Fibroblast of lung (primary cell): Measurements from ENCODE around the gene NBEAL1.

Experiments
- CTCF ChIP-seq, 2 donors: IDR thresholded peaks in 1 of 2; conservative IDR thresholded peaks in 1 of 2; 1 replicate in 1 of 2; 2 replicates in 1 of 2; pipeline ENCODE4 v1.5.1; 2011 to 2012; ENCODE audit warnings: low read length in 2 of 2, control low read depth in 1 of 2, inconsistent platforms in 1 of 2, low read depth in 1 of 2, mild to moderate bottlenecking in 1 of 2
- EZH2 ChIP-seq: IDR thresholded peaks from 2 replicates; pipeline ENCODE4 v1.5.1; 2012; ENCODE audit warnings: low read length, control low read depth, mild to moderate bottlenecking; ENCODE audit errors: missing control alignments

- TF ChIP-seq CTCF (conservative IDR thresholded peaks at IDR 0.05 in 1 of 2, IDR thresholded peaks at IDR 0.05 in 1 of 2; ENCODE audit: low read depth in 1 of 2, low read length in 2 of 2): no peak
- no peak for TF ChIP-seq EZH2
These were observed 227.8 kb downstream of the NBEAL1 start for GRCh38 chr2:203242518-203242917.
